ENCODE measurements around the gene ARFGEF3. TPM values are rescaled to one million over a fixed set of nuclear protein-coding genes. Genes with fewer than 3 reads are reported as not detected.
A peak's percentile ranks its signal among the peaks of the same experiment; 100 is the strongest.

The ARFGEF3 gene
- total RNA-seq, 1 donor from 2014 or later, result 28.6 TPM

GRCh38 chr6:138263963-138264362, 102.2 kb downstream of the ARFGEF3 start:
- DNase-seq (ENCODE audit: low spot score, unreplicated experiment), result no peak
- H3K4me3 Mint-ChIP-seq (ENCODE audit: low read depth), result no peak overlapping the region
- TF ChIP-seq CTCF (IDR thresholded peaks at IDR 0.05; ENCODE audit: unreplicated experiment), result no peak
- no peak overlapping the region for H3K27ac Mint-ChIP-seq
- no peaks in the 10 kb centered on the region for H3K27me3 Mint-ChIP-seq
- H3K9me3 Mint-ChIP-seq (ENCODE audit: low read depth), result no peaks in the 10 kb centered on the region
- H3K36me3 Mint-ChIP-seq (ENCODE audit: insufficient read depth), result peaks cover 27% of the 10 kb centered on the region
- H3K4me1 Mint-ChIP-seq (ENCODE audit: low read depth), result peaks cover 14% of the 10 kb centered on the region

GRCh38 chr6:138264372-138264880, 102.7 kb downstream of the ARFGEF3 start:
- H3K27ac Mint-ChIP-seq, result peak overlapping the region; percentile 55
- H3K9me3 Mint-ChIP-seq (ENCODE audit: low read depth), result no peaks in the 10 kb centered on the region
- peaks cover 12% of the 10 kb centered on the region for H3K4me1 Mint-ChIP-seq (ENCODE audit: low read depth)
- H3K4me3 Mint-ChIP-seq (ENCODE audit: low read depth), result no peak overlapping the region
- no peak for TF ChIP-seq CTCF (IDR thresholded peaks at IDR 0.05; ENCODE audit: unreplicated experiment)
- H3K27me3 Mint-ChIP-seq, result no peaks in the 10 kb centered on the region
- H3K36me3 Mint-ChIP-seq (ENCODE audit: insufficient read depth), result peaks cover 24% of the 10 kb centered on the region
- DNase-seq (ENCODE audit: low spot score, unreplicated experiment), result no peak

- H3K27me3 Mint-ChIP-seq, result no peaks in the 10 kb centered on the region
- TF ChIP-seq CTCF (IDR thresholded peaks at IDR 0.05; ENCODE audit: unreplicated experiment), result no peak
- no peaks in the 10 kb centered on the region for H3K9me3 Mint-ChIP-seq (ENCODE audit: low read depth)
- peaks cover 12% of the 10 kb centered on the region for H3K4me1 Mint-ChIP-seq (ENCODE audit: low read depth)
- H3K4me3 Mint-ChIP-seq (ENCODE audit: low read depth), result no peak overlapping the region
- no peak overlapping the region for H3K27ac Mint-ChIP-seq
- no peak for DNase-seq (ENCODE audit: low spot score, unreplicated experiment)
- peaks cover 23% of the 10 kb centered on the region for H3K36me3 Mint-ChIP-seq (ENCODE audit: insufficient read depth)
Measured at GRCh38 chr6:138266095-138266494, 104.4 kb downstream of the ARFGEF3 start.

- peaks cover 18% of the 10 kb centered on the region for H3K4me1 Mint-ChIP-seq (ENCODE audit: low read depth)
- no peaks in the 10 kb centered on the region for H3K27me3 Mint-ChIP-seq
- H3K9me3 Mint-ChIP-seq (ENCODE audit: low read depth), result no peaks in the 10 kb centered on the region
- no peak overlapping the region for H3K27ac Mint-ChIP-seq
- TF ChIP-seq CTCF (IDR thresholded peaks at IDR 0.05; ENCODE audit: unreplicated experiment), result no peak
- peaks cover 10% of the 10 kb centered on the region for H3K36me3 Mint-ChIP-seq (ENCODE audit: insufficient read depth)
- no peak for DNase-seq (ENCODE audit: low spot score, unreplicated experiment)
- H3K4me3 Mint-ChIP-seq (ENCODE audit: low read depth), result no peak overlapping the region
Measured at GRCh38 chr6:138267971-138268895, 106.5 kb downstream of the ARFGEF3 start.

- no peaks in the 10 kb centered on the region for H3K36me3 Mint-ChIP-seq (ENCODE audit: insufficient read depth)
- DNase-seq (ENCODE audit: low spot score, unreplicated experiment), result no peak
- H3K27me3 Mint-ChIP-seq, result no peaks in the 10 kb centered on the region
- no peak overlapping the region for H3K27ac Mint-ChIP-seq
- TF ChIP-seq CTCF (IDR thresholded peaks at IDR 0.05; ENCODE audit: unreplicated experiment), result no peak
- H3K9me3 Mint-ChIP-seq (ENCODE audit: low read depth), result no peaks in the 10 kb centered on the region
- H3K4me3 Mint-ChIP-seq (ENCODE audit: low read depth), result no peak overlapping the region
- H3K4me1 Mint-ChIP-seq (ENCODE audit: low read depth), result peaks cover 30% of the 10 kb centered on the region
Measured at GRCh38 chr6:138271451-138271850, 109.7 kb downstream of the ARFGEF3 start.

All from progenitor cell of endocrine pancreas (in vitro differentiated cells).